Kidney epithelial cell (primary cell): ENCODE results near the gene RASAL1. TPM values are rescaled to one million over a fixed set of nuclear protein-coding genes. Genes with fewer than 3 reads are reported as not detected.

Experiments used
- DNase-seq: peaks from one replicate; pipeline ENCODE4 v3.0.0-alpha.2; 2010; ENCODE audit warnings: low read depth
- H3K27me3 ChIP-seq: 2 replicates; pipeline ENCODE4 v1.6.0; 2011; ENCODE audit warnings: low read length; ENCODE audit not compliant: control insufficient read depth, insufficient read depth
- H3K36me3 ChIP-seq: 2 replicates; pipeline ENCODE4 v1.5.1; 2011; ENCODE audit warnings: low read length; ENCODE audit not compliant: control insufficient read depth, insufficient read depth
- H3K4me3 ChIP-seq: 2 replicates; pipeline ENCODE4 v1.5.1; 2011; ENCODE audit warnings: low read depth, mild to moderate bottlenecking, control low read depth, low read length
- CTCF ChIP-seq: IDR thresholded peaks from 2 replicates; pipeline ENCODE4 v1.5.1; 2011; ENCODE audit warnings: mild to moderate bottlenecking, moderate library complexity, low read length, control low read depth, inconsistent platforms; ENCODE audit not compliant: insufficient read depth, poor library complexity, severe bottlenecking
- total RNA-seq: library from RNA; depleted of rRNA; stranded (reverse); fragments of >200 nt; gene quantifications from 2 replicates; pipeline ENCODE4 v1.2.3, GENCODE V29; 2015

The RASAL1 gene
- total RNA-seq, 1 donor from 2014 or later, result 1.1 TPM

DNA sequence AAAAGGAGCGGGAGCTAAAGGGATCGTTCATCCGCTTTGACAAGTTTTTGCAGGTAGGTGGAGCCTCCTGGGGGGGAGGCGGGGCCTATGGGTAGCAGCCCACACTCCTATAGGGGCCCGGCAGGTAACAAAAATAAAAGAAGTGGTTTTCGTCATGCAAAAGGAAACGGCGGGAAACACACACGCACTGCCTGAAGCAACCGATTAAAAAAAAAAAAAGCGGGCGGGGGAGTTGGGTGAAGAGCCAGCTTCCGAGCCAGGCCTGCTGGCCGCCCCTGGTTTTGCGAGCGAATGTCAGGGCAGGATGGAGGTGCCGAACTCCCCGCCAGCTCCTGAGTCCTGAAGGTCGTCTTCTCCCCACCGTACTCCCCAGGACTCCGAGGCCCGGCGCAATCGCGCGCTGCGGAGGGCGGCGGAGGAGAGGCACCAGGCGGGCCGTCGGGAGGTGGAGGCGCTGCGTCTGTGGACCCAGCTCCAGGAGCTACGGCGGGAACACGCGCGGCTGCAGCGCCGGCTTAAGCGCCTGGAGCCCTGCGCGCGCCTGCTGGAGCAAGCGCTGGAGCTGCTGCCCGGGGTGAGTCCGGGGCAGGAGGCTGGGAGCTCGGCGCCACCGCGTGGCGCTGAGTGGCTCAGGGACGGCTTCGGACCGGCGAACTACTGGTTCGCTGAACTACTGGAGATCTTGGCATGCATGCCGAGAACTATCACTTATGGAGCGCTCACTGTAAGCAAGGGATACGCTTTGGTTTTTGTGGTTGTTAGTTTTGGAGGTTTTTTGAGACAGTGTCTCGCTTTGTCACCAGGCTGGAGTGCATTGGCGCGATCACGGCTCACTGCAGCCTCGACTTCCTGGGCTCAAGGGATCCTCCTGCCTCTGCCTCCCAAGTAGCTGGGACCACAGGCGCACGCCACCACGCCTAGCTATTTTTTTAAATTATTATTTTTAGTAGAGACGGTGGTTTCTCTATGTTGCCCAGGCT is 17.6 kb upstream of the RASAL1 start:
- peak; percentile 61 for TF ChIP-seq CTCF
- DNase-seq, result no peak
- H3K27me3 ChIP-seq, result peaks cover 34% of the 10 kb centered on the region
- H3K36me3 ChIP-seq, result peaks cover 2% of the 10 kb centered on the region
- peak overlapping the region; percentile 26 for H3K4me3 ChIP-seq

GRCh38 chr12:113152196-113152834 is 16.8 kb upstream of the RASAL1 start:
- TF ChIP-seq CTCF, result no peak
- DNase-seq, result no peak
- H3K36me3 ChIP-seq, result no peaks in the 10 kb centered on the region
- peaks cover 34% of the 10 kb centered on the region for H3K27me3 ChIP-seq
- H3K4me3 ChIP-seq, result no peak overlapping the region

DNA sequence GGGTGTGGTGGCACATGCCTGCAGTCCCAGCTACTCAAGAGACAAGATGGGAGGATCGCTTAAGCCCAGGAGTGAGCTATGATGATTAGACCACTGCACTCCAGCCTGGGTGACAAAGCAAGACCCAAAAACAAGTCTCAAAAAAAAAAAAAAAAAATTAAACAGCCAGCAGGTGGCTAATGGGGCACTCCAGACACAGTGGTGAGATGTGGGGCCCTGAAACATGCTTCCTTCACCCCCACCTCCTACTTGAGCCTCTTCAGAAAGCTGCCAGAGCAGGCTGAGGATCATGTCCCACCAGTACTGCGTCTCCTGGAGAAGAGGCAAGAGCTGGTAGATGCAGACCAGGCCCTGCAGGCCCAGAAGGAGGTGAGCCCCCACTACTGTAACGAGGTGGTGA is 16.1 kb upstream of the RASAL1 start:
- no peak for DNase-seq
- Histone ChIP-seq H3K27me3 (peaks cover 34% of the 10 kb centered on the region), H3K4me3 (no peak overlapping the region), H3K36me3 (no peaks in the 10 kb centered on the region)
- no peak for TF ChIP-seq CTCF

- no peak for TF ChIP-seq CTCF
- Histone ChIP-seq H3K36me3 (no peaks in the 10 kb centered on the region), H3K4me3 (no peak within 1 kb of the TSS), H3K27me3 (peaks cover 24% of the 10 kb centered on the region)
- DNase-seq, result peak; percentile 88
Observed at GRCh38 chr12:113149361-113150150, 14.0 kb upstream of the RASAL1 start, which contains the start of gene CFAP73. Gene CFAP73 (plus strand): TSS chr12:113149724. CDS start chr12:113149858, 134 bp downstream.

DNA sequence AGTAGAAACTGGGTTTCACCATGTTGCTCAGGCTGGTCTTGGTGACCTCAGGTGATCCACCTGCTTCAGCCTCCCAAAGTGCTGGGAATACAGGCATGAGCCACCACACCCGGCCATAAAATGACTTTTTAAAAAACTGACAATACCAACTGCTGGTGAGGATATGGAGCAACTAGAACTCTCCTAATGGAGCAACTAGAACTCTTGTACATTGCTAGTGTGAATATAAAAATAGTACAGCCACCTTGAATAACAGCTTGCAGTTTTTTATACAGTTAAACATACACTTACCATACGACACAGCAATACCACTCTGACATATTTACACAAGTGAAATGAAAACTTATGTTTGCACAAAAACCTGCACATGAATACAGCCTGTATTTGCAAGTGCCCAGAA is 11.4 kb upstream of the RASAL1 start:
- DNase-seq, result no peak
- H3K36me3 ChIP-seq, result no peaks in the 10 kb centered on the region
- no peak overlapping the region for H3K4me3 ChIP-seq
- TF ChIP-seq CTCF, result no peak
- H3K27me3 ChIP-seq, result peaks cover 6% of the 10 kb centered on the region
